H9 (cell line): ENCODE data around the gene GHITM. TPM values are rescaled to one million over a fixed set of nuclear protein-coding genes. Genes with fewer than 3 reads are reported as not detected.
A peak's percentile ranks its signal among the peaks of the same experiment; 100 is the strongest.

Source experiments
- DNase-seq: peaks from one replicate; pipeline ENCODE4 v3.0.0-alpha.2; 2017
- H2AFZ ChIP-seq: one replicate; pipeline ENCODE4 v1.6.1; 2013; ENCODE audit warnings: mild to moderate bottlenecking, low read length, control low read depth, moderate library complexity
- H2AK5ac ChIP-seq: 2 replicates; pipeline ENCODE4 v1.6.1; 2013; ENCODE audit warnings: low read length, control low read depth, mixed read lengths; ENCODE audit not compliant: insufficient read length
- H2BK120ac ChIP-seq: one replicate; pipeline ENCODE4 v1.6.1; 2013; ENCODE audit warnings: low read depth, mild to moderate bottlenecking, low read length, control low read depth, inconsistent platforms; ENCODE audit not compliant: poor library complexity, severe bottlenecking
- H2BK12ac ChIP-seq: 2 replicates; pipeline ENCODE4 v1.6.1; 2013; ENCODE audit warnings: low read length, control low read depth, mixed read lengths, low read depth; ENCODE audit not compliant: insufficient read length
- H2BK15ac ChIP-seq: 2 replicates; pipeline ENCODE4 v1.6.1; 2013; ENCODE audit warnings: low read depth, low read length, control low read depth
- H2BK20ac ChIP-seq: one replicate; pipeline ENCODE4 v1.6.1; 2013; ENCODE audit warnings: low read depth, mild to moderate bottlenecking, low read length, control low read depth, inconsistent platforms; ENCODE audit not compliant: poor library complexity, severe bottlenecking
- H2BK5ac ChIP-seq: 2 replicates; pipeline ENCODE4 v1.6.1; 2013; ENCODE audit warnings: low read length, control low read depth, mixed read lengths; ENCODE audit not compliant: insufficient read length
- H3K14ac ChIP-seq: 2 replicates; pipeline ENCODE4 v1.6.1; 2013; ENCODE audit warnings: low read length, control low read depth; ENCODE audit not compliant: insufficient read depth
- H3K18ac ChIP-seq: 2 replicates; pipeline ENCODE4 v1.6.1; 2013; ENCODE audit warnings: low read depth, mild to moderate bottlenecking, mixed read lengths, low read length, control low read depth; ENCODE audit not compliant: insufficient read length
- H3K23ac ChIP-seq: 2 replicates; pipeline ENCODE4 v1.6.1; 2013; ENCODE audit warnings: low read length, control low read depth, mixed read lengths, low read depth; ENCODE audit not compliant: insufficient read length
- H3K23me2 ChIP-seq: 2 replicates; pipeline ENCODE4 v1.6.1; 2013; ENCODE audit warnings: low read depth, mild to moderate bottlenecking, mixed read lengths, low read length, control low read depth; ENCODE audit not compliant: insufficient read length, poor library complexity, severe bottlenecking
- H3K27ac ChIP-seq: 2 replicates; pipeline ENCODE4 v1.5.1; 2013; ENCODE audit warnings: low read length, control low read depth, mixed read lengths, low read depth; ENCODE audit not compliant: insufficient read length
- H3K27me3 ChIP-seq: 2 replicates; pipeline ENCODE4 v1.6.1; 2013; ENCODE audit warnings: low read length, control low read depth, inconsistent platforms; ENCODE audit not compliant: insufficient read depth
- H3K4ac ChIP-seq: 2 replicates; pipeline ENCODE4 v1.6.1; 2013; ENCODE audit warnings: low read depth, mild to moderate bottlenecking, control low read depth, inconsistent platforms, low read length, moderate library complexity
- H3K4me1 ChIP-seq: 2 replicates; pipeline ENCODE4 v1.6.1; 2013; ENCODE audit warnings: low read length, control low read depth, inconsistent platforms; ENCODE audit not compliant: insufficient read depth
- H3K4me2 ChIP-seq: 2 replicates; pipeline ENCODE4 v1.6.1; 2013; ENCODE audit warnings: low read length, control low read depth, mixed read lengths; ENCODE audit not compliant: insufficient read length, insufficient read depth
- H3K56ac ChIP-seq: 2 replicates; pipeline ENCODE4 v1.6.1; 2013; ENCODE audit warnings: low read depth, mild to moderate bottlenecking, mixed read lengths, low read length, control low read depth; ENCODE audit not compliant: insufficient read length
- H3K79me1 ChIP-seq: 2 replicates; pipeline ENCODE4 v1.6.1; 2013; ENCODE audit warnings: low read depth, mild to moderate bottlenecking, moderate library complexity, low read length, control low read depth, inconsistent platforms; ENCODE audit not compliant: insufficient read depth, poor library complexity, severe bottlenecking
- H3K79me2 ChIP-seq: 2 replicates; pipeline ENCODE4 v1.6.1; 2013; ENCODE audit warnings: low read length, control low read depth, inconsistent platforms; ENCODE audit not compliant: insufficient read depth
- H3K9ac ChIP-seq: 2 replicates; pipeline ENCODE4 v1.6.1; 2013; ENCODE audit warnings: low read length, control low read depth, mixed read lengths; ENCODE audit not compliant: insufficient read length; ENCODE audit errors: extremely low read depth
- H3K9me3 ChIP-seq: one replicate; pipeline ENCODE4 v1.6.1; 2013; ENCODE audit warnings: low read depth, low read length, inconsistent platforms; ENCODE audit not compliant: control insufficient read depth
- H3T11ph ChIP-seq: one replicate; pipeline ENCODE4 v1.6.1; 2013; ENCODE audit warnings: mild to moderate bottlenecking, low read length, control low read depth, inconsistent platforms
- H4K20me1 ChIP-seq: one replicate; pipeline ENCODE4 v1.6.1; 2013; ENCODE audit not compliant: control insufficient read depth, insufficient read length, insufficient read depth
- H4K5ac ChIP-seq: 2 replicates; pipeline ENCODE4 v1.6.1; 2013; ENCODE audit warnings: low read depth, mild to moderate bottlenecking, mixed read lengths, low read length, control low read depth; ENCODE audit not compliant: insufficient read length
- H4K8ac ChIP-seq: replicated peaks from 2 replicates; pipeline ENCODE4 v1.6.1; 2013; ENCODE audit warnings: low read length, control low read depth, mixed read lengths, low read depth; ENCODE audit not compliant: insufficient read length
- H4K91ac ChIP-seq: 2 replicates; pipeline ENCODE4 v1.6.1; 2013; ENCODE audit warnings: low read depth, mild to moderate bottlenecking, moderate library complexity, mixed read lengths, low read length, control low read depth; ENCODE audit not compliant: insufficient read length
- H3K27ac Mint-ChIP-seq, 3 experiments: 2 replicates in 2 of 3; 3 replicates in 1 of 3; pipeline ENCODE4 v1.8.0; 2020 to 2021; ENCODE audit warnings: mixed read lengths in 3 of 3, mild to moderate bottlenecking in 1 of 3, moderate library complexity in 1 of 3
- H3K27me3 Mint-ChIP-seq: 2 replicates; pipeline ENCODE4 v1.8.0; 2021; ENCODE audit warnings: low read depth, mild to moderate bottlenecking, moderate library complexity, mixed read lengths
- H3K36me3 Mint-ChIP-seq, 3 experiments: 2 replicates in 2 of 3; 3 replicates in 1 of 3; pipeline ENCODE4 v1.8.0; 2020 to 2021; ENCODE audit warnings: low read depth in 3 of 3, mixed read lengths in 3 of 3; ENCODE audit not compliant: insufficient read depth in 1 of 3
- H3K4me1 Mint-ChIP-seq, 2 experiments: 2 replicates each; pipeline ENCODE4 v1.8.0; 2020; ENCODE audit warnings: mixed read lengths in 2 of 2
- H3K4me3 Mint-ChIP-seq, 2 experiments: 2 replicates in 1 of 2; 3 replicates in 1 of 2; pipeline ENCODE4 v1.8.0; 2020 to 2021; ENCODE audit warnings: mild to moderate bottlenecking in 2 of 2, mixed read lengths in 2 of 2, moderate library complexity in 1 of 2
- H3K9me3 Mint-ChIP-seq, 2 experiments: 2 replicates in 1 of 2; 3 replicates in 1 of 2; pipeline ENCODE4 v1.8.0; 2020; ENCODE audit warnings: mild to moderate bottlenecking in 2 of 2, mixed read lengths in 2 of 2, moderate library complexity in 1 of 2
- CTCF ChIP-seq: fragments of 200-600 bp; sonication (generic); conservative IDR thresholded peaks from 3 replicates; pipeline ENCODE4 v1.8.0; 2021; ENCODE audit warnings: antibody characterized with exemption, mild to moderate bottlenecking
- WGBS: extraction: QIAGEN DNeasy Blood & Tissue Kit; methylation state at CpG from one replicate; pipeline ENCODE4 v1.1.7; 2013; ENCODE audit warnings: missing lambda C conversion rate, low lambda C conversion rate, mixed read lengths; ENCODE audit not compliant: insufficient read length; ENCODE audit errors: extremely low coverage; 5-methylcytosine and 5-hydroxymethylcytosine counted together
- total RNA-seq: library from RNA; stranded (reverse); gene quantifications from 2 replicates; pipeline ENCODE4 v1.2.1, GENCODE V29; 2021

The GHITM gene
- total RNA-seq, 1 experiment from 2014 or later = 95.6 TPM

DNA sequence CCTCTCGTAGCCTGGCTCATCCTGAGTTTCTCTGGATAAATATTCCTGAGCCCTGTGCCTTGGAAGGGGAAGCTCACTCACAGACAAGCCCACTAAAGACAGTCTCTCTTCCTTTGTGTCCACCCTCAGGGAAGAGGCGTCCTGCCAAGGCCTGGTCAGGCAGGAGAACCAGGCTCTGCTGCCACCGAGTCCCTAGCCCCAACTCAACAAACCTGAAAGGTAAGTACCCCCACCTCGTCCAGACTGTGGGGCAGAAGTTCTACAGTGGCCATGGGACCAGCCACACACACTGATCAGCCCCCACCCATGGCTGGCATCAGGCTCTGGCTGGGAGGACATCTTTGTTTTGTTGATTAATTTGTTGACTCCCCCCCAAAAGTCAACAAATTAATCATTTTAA, 37.0 kb downstream of the GHITM start:
- Histone ChIP-seq H3K9me3 (no peaks in the 10 kb centered on the region), H2BK15ac (no peak overlapping the region), H4K91ac (no peak overlapping the region), H3K9ac (no peak overlapping the region), H3K4me1 (peaks cover 3% of the 10 kb centered on the region; the same call in 1 of the 2 replicates), H2BK5ac (no peak overlapping the region), H2BK120ac (no peak overlapping the region), H3K4me2 (no peak overlapping the region), H3K23ac (no peak overlapping the region), H2AK5ac (no peak overlapping the region), H4K20me1 (no peaks in the 10 kb centered on the region), H4K8ac (no peak overlapping the region), H3K27ac (no peak overlapping the region), H4K5ac (no peak overlapping the region), H3K79me2 (no peaks in the 10 kb centered on the region), H3K27me3 (no peaks in the 10 kb centered on the region; the same call in 1 of the 2 replicates), H2AFZ (no peak overlapping the region), H3K23me2 (no peaks in the 10 kb centered on the region), H3K79me1 (no peaks in the 10 kb centered on the region), H2BK12ac (no peak overlapping the region), H3K56ac (no peak overlapping the region), H3T11ph (no peak overlapping the region), H3K4ac (no peak overlapping the region), H3K18ac (no peak overlapping the region), H3K14ac (no peak overlapping the region), H2BK20ac (no peak overlapping the region)
- Mint-ChIP-seq H3K27ac (no peak overlapping the region; a peak in 2 of 7 replicates), H3K4me3 (no peak overlapping the region), H3K9me3 (peaks cover 7 to 8% of the 10 kb centered on the region in 2 experiments; a peak in 4 of 5 replicates), H3K36me3 (peaks cover 0 to 7% (median 3%) of the 10 kb centered on the region in 3 experiments; a peak in 4 of 7 replicates), H3K4me1 (no peaks in the 10 kb centered on the region), H3K27me3 (peaks cover 3% of the 10 kb centered on the region)
- TF ChIP-seq CTCF = no peak
- peak; percentile 5 for DNase-seq
- no CpG with 5 or more reads among the region's 4 CpGs for WGBS
